ENCODE results near the gene TULP4.

The TULP4 gene

DNA sequence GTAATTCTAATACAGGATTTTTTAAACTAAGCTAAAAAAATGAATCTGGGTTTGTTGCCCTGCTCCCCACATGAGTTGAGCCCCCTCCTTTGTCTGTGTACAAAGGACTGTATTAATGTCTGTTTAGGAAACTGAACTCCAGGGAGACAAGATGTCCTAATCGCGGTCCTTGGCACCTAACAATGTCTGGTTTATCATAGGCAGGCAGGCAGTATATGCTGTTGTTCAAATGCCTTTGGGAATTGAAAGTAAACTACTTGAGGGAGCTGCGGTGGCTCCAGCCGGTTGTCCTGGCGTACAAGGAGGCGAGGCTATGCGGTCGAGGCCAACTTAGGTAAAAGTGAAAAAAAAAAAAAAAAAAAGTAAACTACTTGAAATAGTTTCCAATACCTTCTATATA lies 98.5 kb downstream of the TULP4 start (continued):
- TF ChIP-seq, protein P1, sequence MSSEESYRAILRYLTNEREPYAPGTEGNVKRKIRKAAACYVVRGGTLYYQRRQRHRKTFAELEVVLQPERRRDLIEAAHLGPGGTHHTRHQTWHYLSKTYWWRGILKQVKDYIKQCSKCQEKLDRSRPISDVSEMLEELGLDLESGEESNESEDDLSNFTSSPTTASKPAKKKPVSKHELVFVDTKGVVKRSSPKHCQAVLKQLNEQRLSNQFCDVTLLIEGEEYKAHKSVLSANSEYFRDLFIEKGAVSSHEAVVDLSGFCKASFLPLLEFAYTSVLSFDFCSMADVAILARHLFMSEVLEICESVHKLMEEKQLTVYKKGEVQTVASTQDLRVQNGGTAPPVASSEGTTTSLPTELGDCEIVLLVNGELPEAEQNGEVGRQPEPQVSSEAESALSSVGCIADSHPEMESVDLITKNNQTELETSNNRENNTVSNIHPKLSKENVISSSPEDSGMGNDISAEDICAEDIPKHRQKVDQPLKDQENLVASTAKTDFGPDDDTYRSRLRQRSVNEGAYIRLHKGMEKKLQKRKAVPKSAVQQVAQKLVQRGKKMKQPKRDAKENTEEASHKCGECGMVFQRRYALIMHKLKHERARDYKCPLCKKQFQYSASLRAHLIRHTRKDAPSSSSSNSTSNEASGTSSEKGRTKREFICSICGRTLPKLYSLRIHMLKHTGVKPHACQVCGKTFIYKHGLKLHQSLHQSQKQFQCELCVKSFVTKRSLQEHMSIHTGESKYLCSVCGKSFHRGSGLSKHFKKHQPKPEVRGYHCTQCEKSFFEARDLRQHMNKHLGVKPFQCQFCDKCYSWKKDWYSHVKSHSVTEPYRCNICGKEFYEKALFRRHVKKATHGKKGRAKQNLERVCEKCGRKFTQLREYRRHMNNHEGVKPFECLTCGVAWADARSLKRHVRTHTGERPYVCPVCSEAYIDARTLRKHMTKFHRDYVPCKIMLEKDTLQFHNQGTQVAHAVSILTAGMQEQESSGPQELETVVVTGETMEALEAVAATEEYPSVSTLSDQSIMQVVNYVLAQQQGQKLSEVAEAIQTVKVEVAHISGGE (tag by site-specific recombination; conservative IDR thresholded peaks at IDR 0.05; ENCODE audit: low read depth), result no peak
- TF ChIP-seq ZNF202 (tag by site-specific recombination; IDR thresholded peaks at IDR 0.05; ENCODE audit: borderline replicate concordance) (no peak), ZIC2 (tag by site-specific recombination; IDR thresholded peaks at IDR 0.05) (no peak)

DNA sequence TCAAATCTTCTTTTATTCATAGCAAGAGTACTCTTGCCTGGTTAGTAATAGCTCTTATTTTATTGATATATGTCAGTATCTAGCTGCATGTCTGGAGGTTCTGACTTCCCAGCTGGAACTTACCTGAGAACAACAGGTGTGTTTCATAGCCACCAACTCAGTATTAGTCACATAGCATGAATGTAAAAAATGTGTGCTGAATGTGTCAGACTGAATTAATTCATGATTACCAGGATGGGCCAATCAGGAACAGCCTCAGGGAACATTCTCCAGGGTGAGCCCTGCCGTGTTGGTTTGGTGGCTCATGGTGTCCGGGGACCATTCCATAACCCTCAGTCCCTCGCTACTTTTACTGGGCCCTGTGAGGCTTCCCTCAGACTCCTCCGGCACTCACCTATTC lies 99.7 kb downstream of the TULP4 start:
- TF ChIP-seq ZNF76 (tag by site-specific recombination; IDR thresholded peaks at IDR 0.05; ENCODE audit: borderline replicate concordance, low read depth), result no peak
- peak; percentile 66; the same call in 1 of the 2 replicates for TF ChIP-seq SCRT2 (tag by site-specific recombination; IDR thresholded peaks at IDR 0.05)
- CTCF ChIA-PET, result interaction anchor here (0.5 to 0.8 kb wide), 3 partner anchors 13 to 133 kb away, joined by 3 read pairs; no protein-coding TSS in a partner anchor
- Histone ChIP-seq H3K4me3 (ENCODE audit: low read depth, low read length) (no peak overlapping the region), H3K4me1 (ENCODE audit: control insufficient read depth, insufficient read depth, low read length) (no peaks in the 10 kb centered on the region; the same call in 1 of the 2 replicates), H3K36me3 (ENCODE audit: control insufficient read depth in 2 of 2, insufficient read depth in 1 of 2, low read length in 2 of 2) (peaks cover 0 to 27% of the 10 kb centered on the region in 2 experiments; a peak in 1 of 3 replicates), H3K9me3 (ENCODE audit: control insufficient read depth, insufficient read depth, low read depth, low read length) (no peaks in the 10 kb centered on the region), H3K27ac (ENCODE audit: extremely low read depth, low read depth, low read length) (no peak overlapping the region)
- POLR2A ChIA-PET, result no interaction called here

DNA sequence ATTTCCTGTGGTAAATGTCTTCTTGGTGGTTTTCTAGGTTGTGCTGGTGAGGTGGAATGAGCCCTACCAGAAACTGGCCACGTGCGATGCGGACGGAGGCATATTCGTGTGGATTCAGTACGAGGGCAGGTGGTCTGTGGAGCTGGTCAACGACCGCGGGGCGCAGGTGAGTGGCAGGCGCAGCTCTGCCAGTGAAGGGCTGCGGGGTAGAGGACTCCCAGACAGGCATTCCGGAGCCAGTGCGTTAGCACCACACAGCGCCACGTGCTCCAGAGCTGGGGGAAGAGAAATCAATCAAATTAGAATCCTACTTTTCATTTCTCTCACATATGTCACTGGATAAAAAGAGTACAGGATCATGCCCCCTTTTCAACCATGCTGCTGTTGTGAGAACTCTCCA lies 100.8 kb downstream of the TULP4 start:
- H3K27ac ChIP-seq (ENCODE audit: extremely low read depth, low read depth, low read length), result no peak overlapping the region
- H3K4me1 ChIP-seq (ENCODE audit: control insufficient read depth, insufficient read depth, low read length), result no peaks in the 10 kb centered on the region; the same call in 1 of the 2 replicates
- no peak overlapping the region for H3K4me3 ChIP-seq (ENCODE audit: low read depth, low read length)
- ChIA-PET POLR2A (no interaction called here), CTCF (no interaction called here)
- H3K36me3 ChIP-seq (ENCODE audit: control insufficient read depth in 2 of 2, insufficient read depth in 1 of 2, low read length in 2 of 2), result peaks cover 0 to 28% of the 10 kb centered on the region in 2 experiments; a peak in 2 of 3 replicates
- no peaks in the 10 kb centered on the region for H3K9me3 ChIP-seq (ENCODE audit: control insufficient read depth, insufficient read depth, low read depth, low read length)
- TF ChIP-seq, protein P2, sequence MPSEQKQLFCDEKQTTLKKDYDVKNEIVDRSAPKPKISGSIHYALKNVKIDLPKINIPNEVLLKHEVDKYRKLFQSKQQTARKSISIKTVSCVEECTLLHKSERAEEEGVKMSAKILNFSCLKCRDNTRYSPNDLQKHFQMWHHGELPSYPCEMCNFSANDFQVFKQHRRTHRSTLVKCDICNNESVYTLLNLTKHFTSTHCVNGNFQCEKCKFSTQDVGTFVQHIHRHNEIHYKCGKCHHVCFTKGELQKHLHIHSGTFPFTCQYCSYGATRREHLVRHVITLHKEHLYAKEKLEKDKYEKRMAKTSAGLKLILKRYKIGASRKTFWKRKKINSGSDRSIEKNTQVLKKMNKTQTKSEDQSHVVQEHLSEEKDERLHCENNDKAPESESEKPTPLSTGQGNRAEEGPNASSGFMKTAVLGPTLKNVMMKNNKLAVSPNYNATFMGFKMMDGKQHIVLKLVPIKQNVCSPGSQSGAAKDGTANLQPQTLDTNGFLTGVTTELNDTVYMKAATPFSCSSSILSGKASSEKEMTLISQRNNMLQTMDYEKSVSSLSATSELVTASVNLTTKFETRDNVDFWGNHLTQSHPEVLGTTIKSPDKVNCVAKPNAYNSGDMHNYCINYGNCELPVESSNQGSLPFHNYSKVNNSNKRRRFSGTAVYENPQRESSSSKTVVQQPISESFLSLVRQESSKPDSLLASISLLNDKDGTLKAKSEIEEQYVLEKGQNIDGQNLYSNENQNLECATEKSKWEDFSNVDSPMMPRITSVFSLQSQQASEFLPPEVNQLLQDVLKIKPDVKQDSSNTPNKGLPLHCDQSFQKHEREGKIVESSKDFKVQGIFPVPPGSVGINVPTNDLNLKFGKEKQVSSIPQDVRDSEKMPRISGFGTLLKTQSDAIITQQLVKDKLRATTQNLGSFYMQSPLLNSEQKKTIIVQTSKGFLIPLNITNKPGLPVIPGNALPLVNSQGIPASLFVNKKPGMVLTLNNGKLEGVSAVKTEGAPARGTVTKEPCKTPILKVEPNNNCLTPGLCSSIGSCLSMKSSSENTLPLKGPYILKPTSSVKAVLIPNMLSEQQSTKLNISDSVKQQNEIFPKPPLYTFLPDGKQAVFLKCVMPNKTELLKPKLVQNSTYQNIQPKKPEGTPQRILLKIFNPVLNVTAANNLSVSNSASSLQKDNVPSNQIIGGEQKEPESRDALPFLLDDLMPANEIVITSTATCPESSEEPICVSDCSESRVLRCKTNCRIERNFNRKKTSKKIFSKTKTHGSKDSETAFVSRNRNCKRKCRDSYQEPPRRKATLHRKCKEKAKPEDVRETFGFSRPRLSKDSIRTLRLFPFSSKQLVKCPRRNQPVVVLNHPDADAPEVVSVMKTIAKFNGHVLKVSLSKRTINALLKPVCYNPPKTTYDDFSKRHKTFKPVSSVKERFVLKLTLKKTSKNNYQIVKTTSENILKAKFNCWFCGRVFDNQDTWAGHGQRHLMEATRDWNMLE (tag by site-specific recombination; conservative IDR thresholded peaks at IDR 0.05; ENCODE audit: low read depth), result no peak
- TF ChIP-seq ZNF292 (tag by site-specific recombination; IDR thresholded peaks at IDR 0.05; ENCODE audit: borderline replicate concordance, low read depth) (no peak), ZNF707 (tag by site-specific recombination; IDR thresholded peaks at IDR 0.05) (no peak), ZNF610 (tag by site-specific recombination; IDR thresholded peaks at IDR 0.05; ENCODE audit: borderline replicate concordance) (no peak), ZNF23 (tag by site-specific recombination; IDR thresholded peaks at IDR 0.05; ENCODE audit: borderline replicate concordance) (no peak), ZNF140 (tag by site-specific recombination; IDR thresholded peaks at IDR 0.05) (no peak), GFI1B (tag by site-specific recombination; IDR thresholded peaks at IDR 0.05) (no peak)
- TF ChIP-seq, protein P3, sequence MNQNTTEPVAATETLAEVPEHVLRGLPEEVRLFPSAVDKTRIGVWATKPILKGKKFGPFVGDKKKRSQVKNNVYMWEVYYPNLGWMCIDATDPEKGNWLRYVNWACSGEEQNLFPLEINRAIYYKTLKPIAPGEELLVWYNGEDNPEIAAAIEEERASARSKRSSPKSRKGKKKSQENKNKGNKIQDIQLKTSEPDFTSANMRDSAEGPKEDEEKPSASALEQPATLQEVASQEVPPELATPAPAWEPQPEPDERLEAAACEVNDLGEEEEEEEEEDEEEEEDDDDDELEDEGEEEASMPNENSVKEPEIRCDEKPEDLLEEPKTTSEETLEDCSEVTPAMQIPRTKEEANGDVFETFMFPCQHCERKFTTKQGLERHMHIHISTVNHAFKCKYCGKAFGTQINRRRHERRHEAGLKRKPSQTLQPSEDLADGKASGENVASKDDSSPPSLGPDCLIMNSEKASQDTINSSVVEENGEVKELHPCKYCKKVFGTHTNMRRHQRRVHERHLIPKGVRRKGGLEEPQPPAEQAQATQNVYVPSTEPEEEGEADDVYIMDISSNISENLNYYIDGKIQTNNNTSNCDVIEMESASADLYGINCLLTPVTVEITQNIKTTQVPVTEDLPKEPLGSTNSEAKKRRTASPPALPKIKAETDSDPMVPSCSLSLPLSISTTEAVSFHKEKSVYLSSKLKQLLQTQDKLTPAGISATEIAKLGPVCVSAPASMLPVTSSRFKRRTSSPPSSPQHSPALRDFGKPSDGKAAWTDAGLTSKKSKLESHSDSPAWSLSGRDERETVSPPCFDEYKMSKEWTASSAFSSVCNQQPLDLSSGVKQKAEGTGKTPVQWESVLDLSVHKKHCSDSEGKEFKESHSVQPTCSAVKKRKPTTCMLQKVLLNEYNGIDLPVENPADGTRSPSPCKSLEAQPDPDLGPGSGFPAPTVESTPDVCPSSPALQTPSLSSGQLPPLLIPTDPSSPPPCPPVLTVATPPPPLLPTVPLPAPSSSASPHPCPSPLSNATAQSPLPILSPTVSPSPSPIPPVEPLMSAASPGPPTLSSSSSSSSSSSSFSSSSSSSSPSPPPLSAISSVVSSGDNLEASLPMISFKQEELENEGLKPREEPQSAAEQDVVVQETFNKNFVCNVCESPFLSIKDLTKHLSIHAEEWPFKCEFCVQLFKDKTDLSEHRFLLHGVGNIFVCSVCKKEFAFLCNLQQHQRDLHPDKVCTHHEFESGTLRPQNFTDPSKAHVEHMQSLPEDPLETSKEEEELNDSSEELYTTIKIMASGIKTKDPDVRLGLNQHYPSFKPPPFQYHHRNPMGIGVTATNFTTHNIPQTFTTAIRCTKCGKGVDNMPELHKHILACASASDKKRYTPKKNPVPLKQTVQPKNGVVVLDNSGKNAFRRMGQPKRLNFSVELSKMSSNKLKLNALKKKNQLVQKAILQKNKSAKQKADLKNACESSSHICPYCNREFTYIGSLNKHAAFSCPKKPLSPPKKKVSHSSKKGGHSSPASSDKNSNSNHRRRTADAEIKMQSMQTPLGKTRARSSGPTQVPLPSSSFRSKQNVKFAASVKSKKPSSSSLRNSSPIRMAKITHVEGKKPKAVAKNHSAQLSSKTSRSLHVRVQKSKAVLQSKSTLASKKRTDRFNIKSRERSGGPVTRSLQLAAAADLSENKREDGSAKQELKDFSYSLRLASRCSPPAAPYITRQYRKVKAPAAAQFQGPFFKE (tag by site-specific recombination; IDR thresholded peaks at IDR 0.05; ENCODE audit: borderline replicate concordance), result no peak
- TF ChIP-seq, protein P4, sequence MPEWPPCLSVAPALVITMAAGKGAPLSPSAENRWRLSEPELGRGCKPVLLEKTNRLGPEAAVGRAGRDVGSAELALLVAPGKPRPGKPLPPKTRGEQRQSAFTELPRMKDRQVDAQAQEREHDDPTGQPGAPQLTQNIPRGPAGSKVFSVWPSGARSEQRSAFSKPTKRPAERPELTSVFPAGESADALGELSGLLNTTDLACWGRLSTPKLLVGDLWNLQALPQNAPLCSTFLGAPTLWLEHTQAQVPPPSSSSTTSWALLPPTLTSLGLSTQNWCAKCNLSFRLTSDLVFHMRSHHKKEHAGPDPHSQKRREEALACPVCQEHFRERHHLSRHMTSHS (tag by site-specific recombination; IDR thresholded peaks at IDR 0.05), result no peak

Measured in HEK293 (cell line).